Left renal cortex interstitium (tissue), 4 donors: ENCODE results near the gene MED19. TPM values are rescaled to one million over a fixed set of nuclear protein-coding genes. Genes with fewer than 3 reads are reported as not detected.
A peak's percentile ranks its signal among the peaks of the same experiment; 100 is the strongest.
"Not testable (repeated sequence)": the region's sequence is repeated elsewhere in the genome, so short reads cannot be mapped to it uniquely, and the experiment has no call there.

ENCODE experiments used
- DNase-seq, 4 donors: peaks; one replicate each; pipeline ENCODE4 v3.0.0-alpha.2; 2013; ENCODE audit warnings: low read depth in 4 of 4, low spot score in 2 of 4, missing footprints in 1 of 4
- polyA plus RNA-seq, 4 donors: library from polyadenylated mRNA; unstranded; fragments of 120-200 nt; gene quantifications; one replicate each; pipeline ENCODE4 v1.2.1, GENCODE V29; 2013; ENCODE audit not compliant: insufficient read length in 4 of 4

MED19 gene
- polyA plus RNA-seq = 10 to 100 TPM; 16.7 to 25.9 (median 22.5) TPM

DNA sequence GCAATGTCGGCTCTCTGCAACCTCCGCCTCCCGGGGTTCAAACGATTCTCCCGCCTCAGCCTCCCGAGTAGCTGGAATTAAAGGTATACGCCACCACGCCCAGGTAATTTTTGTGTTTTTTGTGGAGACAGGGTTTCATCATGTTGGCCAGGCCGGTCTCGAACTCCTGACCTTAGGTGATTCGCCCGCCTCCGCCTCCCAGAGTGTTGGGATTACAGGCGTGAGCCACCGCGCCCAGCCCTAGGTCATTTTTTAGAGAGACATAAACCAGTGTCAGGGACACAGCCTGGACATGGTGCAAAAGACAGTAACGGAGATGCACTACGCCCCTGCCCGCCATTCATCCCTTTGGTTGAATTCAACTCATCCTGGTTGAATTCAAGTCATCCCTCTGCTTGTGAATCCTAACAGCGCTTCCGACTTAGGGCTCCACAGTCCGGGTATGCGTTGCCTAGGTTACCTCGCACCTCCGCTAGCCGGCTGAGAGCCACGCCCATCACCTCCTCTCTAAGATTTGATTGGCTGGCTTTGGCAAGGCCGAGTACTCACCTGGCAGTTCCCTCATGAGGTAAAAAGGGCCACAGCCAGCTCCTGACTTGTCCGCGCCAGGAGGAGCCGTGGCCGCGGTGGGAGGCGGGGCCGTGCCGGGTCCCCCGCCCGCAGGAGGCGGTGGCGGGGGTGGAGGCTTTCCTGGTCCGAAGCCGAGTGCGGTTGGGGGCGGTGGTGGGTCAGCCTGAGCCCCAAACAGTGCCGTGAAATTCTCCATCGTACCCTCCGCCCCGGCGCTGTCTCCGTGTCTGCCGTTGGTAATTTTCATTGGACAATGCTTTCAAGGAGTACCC lies at the start of gene MED19:
Gene MED19 (minus strand): TSS at position 802 of the 842 bp plus-strand sequence. CDS start 36 bp downstream, at position 766.
- DNase-seq = peak; percentile 57 to 70 (median 62)

GRCh38 chr11:57758174-57758573 lies 46.2 kb upstream of the MED19 start:
- no peak for DNase-seq

GRCh38 chr11:57752954-57753353 lies 40.9 kb upstream of the MED19 start:
- DNase-seq = no peak

GRCh38 chr11:57751676-57752253 lies 39.8 kb upstream of the MED19 start, which contains the start of gene BTBD18:
TSS of gene BTBD18 (minus strand) at chr11:57751819. CDS start at chr11:57751188, 631 bp downstream.
- DNase-seq = no peak

DNA sequence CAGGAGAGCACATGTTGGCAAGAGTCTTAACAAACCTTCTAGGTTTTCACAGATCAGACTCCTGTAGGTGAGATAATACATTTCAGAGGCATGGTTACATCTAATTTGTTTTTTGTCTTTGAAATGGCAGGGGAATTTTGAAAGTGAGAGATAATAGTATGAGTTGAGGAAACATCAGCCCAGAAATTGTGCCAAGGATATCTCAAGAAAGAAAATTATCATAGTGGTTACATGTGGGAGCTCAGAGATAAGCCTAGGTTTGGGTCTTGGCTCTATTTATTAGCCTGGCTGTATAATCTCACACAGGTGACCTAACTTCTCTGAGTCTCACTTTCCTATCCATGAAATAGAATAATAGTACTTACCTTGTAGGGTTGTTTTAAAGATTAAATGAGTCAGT lies 39.2 kb upstream of the MED19 start:
- no peak for DNase-seq

DNA sequence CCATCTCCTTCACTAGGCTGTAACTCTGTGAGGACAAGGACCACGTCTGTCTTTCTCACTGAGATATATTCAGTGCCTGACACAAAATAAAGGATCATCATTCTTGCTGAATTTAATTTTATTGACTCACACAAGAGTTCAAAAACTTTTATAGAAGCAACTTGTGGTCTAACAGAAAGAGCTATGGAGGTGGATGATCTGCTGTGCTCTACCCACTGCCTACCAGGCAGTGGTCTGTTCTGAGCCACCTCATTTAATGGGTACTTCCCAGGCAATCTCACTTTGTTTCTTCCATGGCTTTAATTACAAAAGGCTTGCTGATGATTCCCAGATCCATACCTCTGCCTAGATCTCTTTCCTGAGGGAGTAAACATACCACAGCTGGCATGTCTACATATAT lies 34.9 kb upstream of the MED19 start:
- DNase-seq = no peak

DNA sequence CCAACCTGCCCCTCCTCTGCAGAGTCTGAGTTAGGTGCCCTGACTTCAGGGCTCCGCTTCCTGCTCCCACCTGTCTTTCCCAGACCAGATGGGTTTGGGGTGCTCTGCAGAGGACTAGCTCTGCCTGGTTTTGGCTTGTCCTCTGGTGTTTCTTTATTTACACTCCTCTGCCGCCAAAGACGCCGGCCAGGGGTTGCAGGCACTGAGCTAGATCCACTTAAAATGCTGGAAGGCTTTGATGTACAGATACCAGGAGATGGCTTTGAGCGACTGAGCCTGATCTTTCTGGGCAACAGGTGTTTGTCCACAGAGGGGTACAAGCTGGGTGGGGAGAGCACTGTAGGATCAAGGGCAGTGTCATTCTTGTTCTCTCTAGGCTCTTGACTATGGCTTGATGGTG lies 33.2 kb upstream of the MED19 start:
- DNase-seq = no peak

DNA sequence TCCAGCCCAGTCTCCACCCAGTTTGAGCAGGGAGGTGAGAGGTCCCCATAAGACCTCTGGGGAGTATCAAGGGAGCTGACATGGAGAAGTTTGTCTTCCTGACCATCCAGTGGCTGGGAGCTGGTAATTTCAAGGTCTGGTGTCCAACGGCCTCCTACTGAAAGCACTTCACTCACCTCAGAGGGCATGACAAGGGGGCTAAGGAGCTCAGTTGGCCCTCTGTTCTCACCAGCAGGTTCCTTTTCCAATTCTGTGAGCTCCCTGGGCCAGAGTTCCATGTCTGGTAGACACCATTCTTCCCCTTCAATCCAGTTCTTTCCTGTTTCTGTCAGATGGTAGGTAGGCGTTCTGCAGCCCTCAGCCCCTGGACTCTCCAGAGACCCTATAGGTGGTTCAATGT lies 32.3 kb upstream of the MED19 start:
- no peak for DNase-seq

DNA sequence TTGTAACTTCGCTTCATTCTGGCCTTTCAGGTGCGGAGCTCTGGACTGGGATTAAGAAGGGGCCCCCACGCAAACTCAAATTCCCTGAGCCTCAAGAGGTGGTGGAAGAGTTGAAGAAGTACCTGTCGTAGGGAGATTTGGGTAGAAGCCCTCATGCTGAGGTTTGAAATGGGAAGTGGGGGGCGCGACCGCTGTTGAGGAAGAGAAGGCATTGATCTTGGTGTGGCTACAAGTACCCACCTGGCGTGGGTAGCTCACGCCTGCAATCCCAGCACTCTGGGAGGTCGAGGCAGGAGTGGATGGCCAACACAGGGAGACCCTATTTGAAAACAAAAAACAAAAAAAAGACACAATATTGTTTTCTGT lies 30.1 kb upstream of the MED19 start:
- no peak for DNase-seq

DNA sequence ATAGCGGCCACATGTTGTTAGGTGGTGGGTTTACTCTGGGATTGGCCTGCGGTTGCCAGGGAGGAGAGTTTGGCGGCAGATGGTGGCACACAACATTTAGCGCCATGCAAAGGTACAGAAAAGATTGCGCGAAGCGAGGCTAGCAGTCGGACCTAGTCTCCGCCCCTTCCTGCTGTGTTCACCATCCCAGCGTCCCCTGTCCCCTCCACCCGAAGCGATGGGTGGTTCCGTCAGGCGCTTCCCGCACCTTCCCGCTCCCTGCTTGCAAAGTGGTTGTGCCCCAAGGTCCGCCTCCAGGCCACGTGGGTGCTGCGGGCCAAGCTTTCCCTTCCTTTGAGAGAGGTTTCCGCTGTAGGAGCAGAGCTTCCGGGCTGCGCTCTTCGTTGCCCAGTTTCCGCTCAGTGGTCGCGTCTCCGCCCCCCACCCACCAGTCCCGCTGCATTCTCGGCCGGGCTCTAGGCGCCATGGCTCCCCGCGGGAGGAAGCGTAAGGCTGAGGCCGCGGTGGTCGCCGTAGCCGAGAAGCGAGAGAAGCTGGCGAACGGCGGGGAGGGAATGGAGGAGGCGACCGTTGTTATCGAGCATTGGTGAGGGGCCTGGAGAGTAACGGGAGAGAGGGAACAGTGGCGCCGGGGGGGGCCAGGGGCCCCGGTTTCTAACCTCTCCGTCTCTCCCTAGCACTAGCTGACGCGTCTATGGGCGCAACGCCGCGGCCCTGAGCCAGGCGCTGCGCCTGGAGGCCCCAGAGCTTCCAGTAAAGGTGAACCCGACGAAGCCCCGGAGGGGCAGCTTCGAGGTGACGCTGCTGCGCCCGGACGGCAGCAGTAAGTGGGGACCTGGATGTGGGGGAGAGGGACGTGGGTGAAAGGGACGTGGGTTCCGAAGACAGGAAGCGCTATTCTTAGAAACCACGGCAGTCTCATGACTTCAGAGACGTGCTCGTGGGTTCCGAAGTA lies 29.4 kb upstream of the MED19 start, which contains the start of gene SELENOH:
Gene SELENOH (plus strand): TSS at position 360 of the 955 bp plus-strand sequence. CDS start 105 bp downstream, at position 465.
- DNase-seq = peak; percentile 85 to 96 (median 90)

DNA sequence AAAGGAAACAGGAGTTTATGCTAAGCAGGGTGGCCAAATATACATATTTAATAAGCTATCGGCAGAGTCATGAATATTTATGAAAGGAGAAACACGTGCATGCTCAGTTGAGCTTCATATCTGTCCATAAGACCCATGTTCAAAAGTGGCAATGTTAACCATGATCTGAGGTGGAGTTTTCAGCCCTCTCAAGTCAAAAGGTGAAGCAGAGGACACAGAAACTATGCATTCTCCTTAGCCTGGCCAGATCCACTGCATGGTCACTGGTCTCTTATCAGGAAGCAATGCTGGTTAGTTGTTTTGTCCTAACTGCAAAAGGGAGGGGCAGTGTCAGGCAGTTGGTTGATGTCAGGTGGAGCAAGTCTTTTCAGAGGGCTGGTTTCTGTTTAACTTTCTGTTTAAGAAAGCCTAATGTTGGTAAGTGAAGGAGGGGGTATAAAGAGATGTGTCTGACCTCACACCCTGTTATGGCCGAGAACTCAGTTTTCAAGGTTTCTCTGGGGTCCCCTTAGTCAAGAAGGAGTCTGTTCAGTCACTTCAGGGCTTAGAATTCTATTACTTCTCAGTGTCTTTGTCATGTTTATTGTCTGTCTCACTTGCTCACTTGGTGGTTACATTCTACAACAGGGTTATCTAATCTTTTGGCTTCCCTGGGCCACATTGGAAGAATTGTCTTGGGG lies 23.7 kb upstream of the MED19 start:
- no peak for DNase-seq

GRCh38 chr11:57732661-57733060 lies 20.6 kb upstream of the MED19 start:
- DNase-seq = no peak

GRCh38 chr11:57729479-57729878 lies 17.5 kb upstream of the MED19 start:
- no peak for DNase-seq

DNA sequence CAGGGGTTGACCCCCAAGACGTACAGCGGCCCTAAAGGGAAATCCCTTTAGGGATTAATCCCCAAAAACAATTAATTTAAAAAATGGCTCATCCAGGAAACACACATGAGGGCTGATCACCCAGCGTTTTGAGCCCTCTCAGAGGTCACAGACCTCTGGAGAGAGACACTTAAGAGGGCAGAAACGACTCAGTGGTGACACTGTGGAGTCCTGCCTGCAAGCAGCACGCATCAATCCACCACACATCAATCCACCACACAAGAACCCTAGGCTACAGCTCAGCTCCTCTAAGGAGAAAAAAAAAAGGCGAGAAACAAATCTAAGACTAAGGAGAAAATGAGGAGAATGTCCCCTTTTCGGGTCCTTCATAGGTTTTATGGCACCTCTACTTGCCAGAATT lies 16.8 kb upstream of the MED19 start:
- no peak for DNase-seq

DNA sequence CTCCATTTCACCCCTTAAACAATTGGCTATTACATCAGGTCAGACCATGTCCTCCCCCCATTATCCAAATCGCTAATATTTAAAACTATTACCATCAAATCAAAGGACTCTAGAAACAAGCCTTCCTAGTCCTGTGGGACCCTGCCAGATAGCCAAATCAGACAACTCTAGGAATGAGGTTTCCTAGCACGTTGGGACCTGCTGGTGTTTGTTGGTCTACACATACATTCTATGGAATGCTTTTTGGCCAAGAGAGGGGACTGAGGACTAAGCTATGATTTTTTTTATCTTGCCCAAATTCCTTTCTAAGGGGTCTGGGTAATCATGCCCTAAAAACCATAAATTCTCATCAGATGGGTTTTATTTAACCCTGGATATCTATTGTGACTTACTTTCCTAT lies 15.2 kb upstream of the MED19 start:
- no peak for DNase-seq

GRCh38 chr11:57716726-57717125 lies 4.7 kb upstream of the MED19 start:
- DNase-seq = not testable (repeated sequence)

GRCh38 chr11:57713835-57714234 lies 1.8 kb upstream of the MED19 start:
- DNase-seq = no peak

GRCh38 chr11:57712256-57713150 lies 488 bp upstream of the MED19 start, which contains the start of gene TMX2:
TSS of gene TMX2 (plus strand) at chr11:57712593. CDS start at chr11:57712619, 26 bp downstream.
- peak; percentile 93 to 99 (median 97) for DNase-seq

DNA sequence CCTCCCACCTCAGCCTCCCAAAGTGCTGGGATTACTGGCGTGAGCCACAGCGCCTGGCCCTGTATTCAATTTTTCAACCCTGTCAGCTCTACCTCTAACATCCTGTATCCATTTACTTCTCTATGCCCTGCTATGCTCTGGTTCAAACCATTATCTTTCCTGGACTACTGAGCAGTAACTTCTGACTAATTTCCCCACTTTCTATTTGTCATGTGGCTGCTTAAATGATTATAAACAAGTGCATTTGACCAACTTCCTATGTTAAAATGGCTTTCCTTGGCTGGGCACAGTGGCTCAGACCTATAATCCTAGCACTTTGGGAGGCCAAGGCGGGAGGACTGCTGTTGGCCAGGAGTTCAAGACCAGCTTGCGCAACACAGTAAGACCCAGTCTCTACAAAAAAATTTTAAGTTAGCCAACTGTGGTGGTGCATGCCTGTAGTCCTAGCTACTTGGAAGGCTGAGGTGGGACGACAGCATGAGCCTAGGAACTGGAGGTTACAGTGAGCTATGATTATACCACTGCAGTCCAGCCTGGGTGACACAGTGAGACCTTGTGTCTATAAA lies 2.1 kb downstream of the MED19 start:
- DNase-seq = no peak
